Progenitor cell of endocrine pancreas (in vitro differentiated cells): ENCODE measurements around the gene TOB2. TPM values are rescaled to one million over a fixed set of nuclear protein-coding genes. Genes with fewer than 3 reads are reported as not detected.
"Not testable (repeated sequence)": the region's sequence is repeated elsewhere in the genome, so short reads cannot be mapped to it uniquely, and the experiment has no call there.

Experiments
- DNase-seq: peaks from one replicate; pipeline ENCODE4 v3.0.0; 2021; ENCODE audit warnings: low spot score; ENCODE audit not compliant: unreplicated experiment
- H3K27ac Mint-ChIP-seq: 2 replicates; pipeline ENCODE4 v1.8.0; 2021; ENCODE audit warnings: mild to moderate bottlenecking, moderate library complexity, mixed read lengths
- H3K27me3 Mint-ChIP-seq: 2 replicates; pipeline ENCODE4 v1.8.0; 2021; ENCODE audit warnings: mixed read lengths
- H3K36me3 Mint-ChIP-seq: 2 replicates; pipeline ENCODE4 v1.8.0; 2022; ENCODE audit warnings: mixed read lengths; ENCODE audit not compliant: insufficient read depth
- H3K4me1 Mint-ChIP-seq: 2 replicates; pipeline ENCODE4 v1.8.0; 2021; ENCODE audit warnings: low read depth, mixed read lengths
- H3K4me3 Mint-ChIP-seq: 2 replicates; pipeline ENCODE4 v1.8.0; 2021; ENCODE audit warnings: low read depth, mild to moderate bottlenecking, moderate library complexity, mixed read lengths
- H3K9me3 Mint-ChIP-seq: 2 replicates; pipeline ENCODE4 v1.8.0; 2021; ENCODE audit warnings: low read depth, mixed read lengths
- total RNA-seq: library from RNA; stranded (reverse); gene quantifications from 2 replicates; pipeline ENCODE4 v1.2.1, GENCODE V29; 2021
- TF ChIP-seq, protein P1 (sequence below): fragments of 200-600 bp; sonication (generic); IDR thresholded peaks from one replicate; pipeline ENCODE4 v1.5.0; 2021; ENCODE audit warnings: antibody characterized with exemption, mild to moderate bottlenecking; ENCODE audit not compliant: unreplicated experiment

TOB2 gene
- total RNA-seq, 1 donor from 2014 or later = 72.4 TPM

DNA sequence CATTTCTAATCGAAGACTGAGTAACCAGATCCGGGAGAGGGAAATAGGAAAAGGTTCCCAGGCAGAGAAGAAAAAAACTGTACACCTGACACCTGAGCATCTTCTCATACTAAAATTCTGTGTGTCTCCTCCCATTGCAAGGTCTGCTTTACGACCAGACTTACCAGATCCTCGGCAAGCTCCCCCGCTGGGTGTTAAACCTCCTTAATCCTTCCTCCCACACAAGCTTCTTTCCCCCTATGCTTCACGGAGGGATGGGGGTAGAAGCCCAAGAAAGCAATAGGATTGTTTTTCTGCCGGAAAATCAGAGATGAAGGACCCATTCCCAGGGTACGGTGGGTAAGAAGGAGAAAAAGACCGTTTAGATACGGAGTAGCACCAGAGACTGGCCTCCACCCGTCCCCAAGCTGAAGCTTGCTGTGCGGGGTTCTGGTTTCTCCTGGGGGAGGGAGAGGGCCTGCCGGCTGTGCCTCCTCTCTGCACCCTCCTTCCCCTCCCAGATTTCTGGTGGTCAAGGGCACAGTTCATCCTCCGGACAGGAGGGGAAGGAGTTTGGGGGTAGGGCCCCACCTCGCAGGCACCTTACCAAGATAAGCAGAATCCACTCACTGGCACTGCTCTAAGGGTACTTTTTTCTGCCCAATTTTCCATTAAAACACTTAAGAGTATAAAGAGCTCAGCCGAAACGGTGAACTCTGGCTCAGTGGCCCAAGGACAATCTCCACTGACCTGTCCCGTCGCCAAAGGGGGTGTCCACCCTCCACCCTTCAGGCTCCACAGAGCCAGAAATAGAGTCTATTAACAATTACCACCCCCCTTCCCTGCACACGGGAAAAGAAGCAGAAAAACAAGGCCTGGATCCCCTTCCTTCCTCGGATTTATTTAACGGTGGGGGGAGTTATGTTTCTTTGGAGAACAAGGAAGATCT lies 1.2 kb downstream of the TOB2 start:
- no peaks in the 10 kb centered on the region for H3K9me3 Mint-ChIP-seq
- H3K4me3 Mint-ChIP-seq = peak overlapping the region; percentile 99
- H3K4me1 Mint-ChIP-seq = peaks cover 21% of the 10 kb centered on the region
- H3K27ac Mint-ChIP-seq = peak overlapping the region; percentile 99
- TF ChIP-seq, protein P1, sequence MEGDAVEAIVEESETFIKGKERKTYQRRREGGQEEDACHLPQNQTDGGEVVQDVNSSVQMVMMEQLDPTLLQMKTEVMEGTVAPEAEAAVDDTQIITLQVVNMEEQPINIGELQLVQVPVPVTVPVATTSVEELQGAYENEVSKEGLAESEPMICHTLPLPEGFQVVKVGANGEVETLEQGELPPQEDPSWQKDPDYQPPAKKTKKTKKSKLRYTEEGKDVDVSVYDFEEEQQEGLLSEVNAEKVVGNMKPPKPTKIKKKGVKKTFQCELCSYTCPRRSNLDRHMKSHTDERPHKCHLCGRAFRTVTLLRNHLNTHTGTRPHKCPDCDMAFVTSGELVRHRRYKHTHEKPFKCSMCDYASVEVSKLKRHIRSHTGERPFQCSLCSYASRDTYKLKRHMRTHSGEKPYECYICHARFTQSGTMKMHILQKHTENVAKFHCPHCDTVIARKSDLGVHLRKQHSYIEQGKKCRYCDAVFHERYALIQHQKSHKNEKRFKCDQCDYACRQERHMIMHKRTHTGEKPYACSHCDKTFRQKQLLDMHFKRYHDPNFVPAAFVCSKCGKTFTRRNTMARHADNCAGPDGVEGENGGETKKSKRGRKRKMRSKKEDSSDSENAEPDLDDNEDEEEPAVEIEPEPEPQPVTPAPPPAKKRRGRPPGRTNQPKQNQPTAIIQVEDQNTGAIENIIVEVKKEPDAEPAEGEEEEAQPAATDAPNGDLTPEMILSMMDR = no peak
- H3K27me3 Mint-ChIP-seq = no peaks in the 10 kb centered on the region
- peaks cover 10% of the 10 kb centered on the region for H3K36me3 Mint-ChIP-seq
- no peak for DNase-seq

DNA sequence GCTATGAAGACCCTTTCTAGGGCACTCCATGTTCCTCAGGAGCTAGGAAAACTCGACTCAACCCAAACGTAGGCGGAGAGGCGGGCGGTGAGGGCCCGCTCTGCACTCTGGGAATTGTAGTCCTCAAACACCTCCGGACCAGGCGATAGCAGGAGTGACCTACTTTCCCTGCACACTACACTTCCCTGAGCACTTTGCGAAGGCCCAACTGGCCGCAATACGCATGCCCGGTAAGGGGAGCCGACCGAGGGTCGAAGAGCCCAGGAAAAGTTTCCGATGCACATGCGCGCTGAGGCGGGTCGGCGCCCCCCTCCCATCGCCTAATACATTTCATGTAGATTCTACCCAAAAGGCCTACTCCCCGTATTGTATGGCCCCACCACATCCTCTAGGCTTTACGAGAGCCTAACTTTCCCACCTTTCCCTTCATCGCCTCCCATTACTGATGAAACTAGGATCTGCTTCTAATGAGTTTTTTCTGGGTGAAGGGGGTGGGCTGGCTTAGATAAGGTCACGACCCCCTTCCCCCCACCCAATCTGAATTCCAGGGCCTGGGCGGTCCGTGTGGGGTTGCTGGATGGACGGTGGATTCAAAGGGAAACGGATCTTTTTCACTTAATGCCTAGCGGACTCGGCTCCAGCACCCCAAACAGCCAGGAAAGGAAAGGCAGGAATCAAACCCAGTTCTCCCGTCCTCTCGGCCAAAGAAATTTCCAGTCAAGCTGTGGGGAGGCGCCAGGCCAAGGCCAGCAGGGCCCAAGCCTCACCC lies 2.1 kb downstream of the TOB2 start:
- H3K36me3 Mint-ChIP-seq = peaks cover 10% of the 10 kb centered on the region
- H3K9me3 Mint-ChIP-seq = no peaks in the 10 kb centered on the region
- H3K27me3 Mint-ChIP-seq = no peaks in the 10 kb centered on the region
- peaks cover 21% of the 10 kb centered on the region for H3K4me1 Mint-ChIP-seq
- H3K4me3 Mint-ChIP-seq = peak overlapping the region; percentile 99
- TF ChIP-seq, protein P1 = no peak
- H3K27ac Mint-ChIP-seq = peak overlapping the region; percentile 99
- DNase-seq = peak; percentile 93

DNA sequence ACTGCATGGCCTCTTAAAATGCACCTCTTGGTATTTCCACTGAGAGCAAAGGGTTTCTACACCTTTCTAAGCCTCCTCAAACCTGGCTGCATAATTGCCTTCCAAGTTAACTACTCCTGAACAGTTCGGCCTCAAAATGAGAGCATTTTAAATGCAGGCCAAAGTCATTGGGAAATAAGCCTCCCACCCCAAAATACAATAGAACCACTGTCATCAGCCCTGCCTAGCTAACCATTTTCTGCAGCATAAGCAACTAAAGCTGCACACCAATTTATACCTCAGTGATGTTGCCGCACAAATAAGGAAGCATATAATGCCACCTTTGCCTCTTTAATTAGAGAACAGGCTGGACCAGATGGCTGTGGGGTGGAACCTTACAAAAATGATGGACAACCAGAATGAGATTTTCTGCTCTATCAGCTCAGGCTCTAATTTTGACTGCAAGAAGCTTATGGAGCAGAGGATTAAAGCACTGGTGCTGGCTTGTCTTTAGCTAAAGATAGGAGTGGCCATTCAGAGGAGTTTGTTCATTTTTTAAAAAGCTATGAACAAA lies 4.3 kb downstream of the TOB2 start:
- Mint-ChIP-seq H3K36me3 (peaks cover 8% of the 10 kb centered on the region), H3K27me3 (no peaks in the 10 kb centered on the region), H3K27ac (no peak overlapping the region), H3K9me3 (no peaks in the 10 kb centered on the region), H3K4me1 (peaks cover 11% of the 10 kb centered on the region), H3K4me3 (peak overlapping the region; percentile 38)
- no peak for DNase-seq
- TF ChIP-seq, protein P1 = no peak

DNA sequence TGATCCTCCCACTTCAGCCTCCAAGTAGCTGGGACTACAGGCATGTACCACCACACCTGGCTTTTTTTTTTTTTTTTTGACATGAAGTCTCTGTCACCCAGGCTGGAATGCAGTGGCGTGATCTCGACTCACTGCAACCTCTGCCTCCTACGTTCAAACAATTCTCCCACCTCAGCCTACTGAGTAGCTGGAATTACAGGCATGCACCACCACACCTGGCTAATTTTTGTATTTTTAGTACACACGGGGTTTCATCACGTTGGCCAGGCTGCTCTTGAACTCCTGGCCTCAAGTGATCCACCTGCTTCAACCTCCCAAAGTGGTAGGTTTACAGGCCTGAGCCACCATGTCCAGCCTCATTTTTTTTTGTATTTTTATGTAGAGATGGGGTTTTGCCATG lies 6.1 kb downstream of the TOB2 start:
- not testable (repeated sequence) for H3K9me3 Mint-ChIP-seq, H3K27ac Mint-ChIP-seq, DNase-seq, H3K4me3 Mint-ChIP-seq, H3K27me3 Mint-ChIP-seq
- peaks cover 19% of the 10 kb centered on the region for H3K36me3 Mint-ChIP-seq
- peaks cover 11% of the 10 kb centered on the region for H3K4me1 Mint-ChIP-seq

DNA sequence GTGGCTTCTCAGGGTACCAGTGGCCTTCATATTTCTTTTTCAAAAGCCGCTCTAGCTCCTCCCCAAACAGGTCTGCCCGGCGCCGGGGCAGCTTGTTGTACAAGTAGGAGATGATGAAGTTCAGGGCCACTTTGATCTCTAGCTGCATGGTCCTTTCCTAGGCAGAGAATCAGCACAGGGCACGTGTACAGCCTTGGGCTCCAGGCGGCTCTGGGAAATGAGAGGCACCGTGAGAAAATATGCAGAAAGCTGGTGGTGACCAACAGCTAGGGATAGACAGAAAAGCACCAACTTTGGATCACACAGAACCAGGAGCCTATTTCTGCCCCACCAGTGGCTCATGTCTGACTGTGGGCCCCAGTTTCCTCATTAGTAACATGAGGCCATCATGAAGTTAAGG lies 9.4 kb downstream of the TOB2 start:
- TF ChIP-seq, protein P1 = no peak
- H3K9me3 Mint-ChIP-seq = no peaks in the 10 kb centered on the region
- no peak overlapping the region for H3K27ac Mint-ChIP-seq
- peaks cover 23% of the 10 kb centered on the region for H3K36me3 Mint-ChIP-seq
- H3K4me1 Mint-ChIP-seq = peaks cover under 1% of the 10 kb centered on the region
- no peaks in the 10 kb centered on the region for H3K27me3 Mint-ChIP-seq
- H3K4me3 Mint-ChIP-seq = no peak overlapping the region
- no peak for DNase-seq
